Karpas-422 (cell line): Measurements from ENCODE around the gene FHOD3. TPM values are rescaled to one million over a fixed set of nuclear protein-coding genes. Genes with fewer than 3 reads are reported as not detected.

Experiments used
- DNase-seq: peaks from one replicate; pipeline ENCODE4 v3.0.0-alpha.2; 2015
- H2AFZ ChIP-seq: fragments of 200-600 bp; sonication (generic); 2 replicates; pipeline ENCODE4 v1.6.1; 2014; ENCODE audit warnings: antibody characterized with exemption, low read length, mixed read lengths
- H3K27ac ChIP-seq: fragments of 200-600 bp; sonication (generic); 2 replicates; pipeline ENCODE4 v1.5.1; 2014; ENCODE audit warnings: mild to moderate bottlenecking, low read length, moderate library complexity
- H3K27me3 ChIP-seq: fragments of 200-600 bp; sonication (generic); 2 replicates; pipeline ENCODE4 v1.6.1; 2014; ENCODE audit warnings: low read length, mixed read lengths
- H3K36me3 ChIP-seq: fragments of 200-600 bp; sonication (generic); 2 replicates; pipeline ENCODE4 v1.6.1; 2014; ENCODE audit warnings: low read length, mixed read lengths; ENCODE audit not compliant: insufficient read depth
- H3K4me1 ChIP-seq: fragments of 200-600 bp; sonication (generic); 2 replicates; pipeline ENCODE4 v1.6.1; 2014; ENCODE audit warnings: mild to moderate bottlenecking, low read length, mixed read lengths
- H3K4me2 ChIP-seq: fragments of 200-600 bp; sonication (generic); 2 replicates; pipeline ENCODE4 v1.6.1; 2014; ENCODE audit warnings: low read length, low read depth, mild to moderate bottlenecking; ENCODE audit not compliant: poor library complexity, severe bottlenecking
- H3K4me3 ChIP-seq: fragments of 200-600 bp; sonication (generic); 2 replicates; pipeline ENCODE4 v1.5.1; 2014; ENCODE audit warnings: mild to moderate bottlenecking, antibody characterized with exemption, low read length, mixed read lengths
- H3K79me2 ChIP-seq: fragments of 200-600 bp; sonication (generic); 2 replicates; pipeline ENCODE4 v1.6.1; 2014; ENCODE audit warnings: mild to moderate bottlenecking, low read length, mixed read lengths
- H3K9ac ChIP-seq: fragments of 200-600 bp; sonication (generic); 2 replicates; pipeline ENCODE4 v1.6.0; 2014; ENCODE audit warnings: low read length
- H3K9me2 ChIP-seq: fragments of 200-600 bp; sonication (generic), shearing (Covaris generic); replicated peaks from 2 replicates; pipeline ENCODE4 v1.6.0; 2014; ENCODE audit warnings: mild to moderate bottlenecking, low read length, moderate library complexity; ENCODE audit not compliant: insufficient read depth
- H3K9me3 ChIP-seq: fragments of 300-700, 200-600 bp; sonication (generic); 2 replicates; pipeline ENCODE4 v1.6.1; 2014; ENCODE audit warnings: low read length, mixed read lengths
- H4K20me1 ChIP-seq: fragments of 200-600 bp; sonication (generic); 2 replicates; pipeline ENCODE4 v1.6.1; 2014; ENCODE audit warnings: mild to moderate bottlenecking, antibody characterized with exemption, low read length, low read depth; ENCODE audit not compliant: insufficient read depth
- total RNA-seq: library from RNA; depleted of rRNA; stranded (reverse); fragments of >200 nt; shearing (Covaris generic); gene quantifications from 2 replicates; pipeline ENCODE4 v1.2.3, GENCODE V29; 2014; ENCODE audit warnings: low replicate concordance

FHOD3 gene
- total RNA-seq, 1 experiment from 2014 or later, result 26.6 TPM

DNA sequence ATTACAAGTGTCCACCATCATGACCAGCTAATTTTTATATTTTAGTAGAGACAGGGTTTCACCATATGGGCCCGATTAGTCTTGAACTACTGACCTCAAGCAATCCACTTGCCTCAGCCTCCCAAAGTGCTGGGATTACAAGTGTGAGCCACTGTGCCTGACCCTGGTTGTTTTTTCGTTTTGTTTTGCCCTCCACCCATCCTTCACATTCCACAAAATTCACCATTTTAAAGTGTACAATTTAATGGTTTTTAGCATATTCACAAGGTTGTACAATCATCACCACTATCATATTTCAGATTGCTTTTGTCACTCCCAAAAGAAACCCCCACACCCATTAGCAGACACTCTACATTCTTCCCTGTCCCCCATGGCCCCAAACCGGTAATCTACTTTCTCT is 316.3 kb downstream of the FHOD3 start:
- Histone ChIP-seq H3K9ac (no peak overlapping the region), H4K20me1 (no peaks in the 10 kb centered on the region), H3K36me3 (no peaks in the 10 kb centered on the region), H3K27me3 (no peaks in the 10 kb centered on the region), H3K9me3 (no peaks in the 10 kb centered on the region), H2AFZ (no peak overlapping the region), H3K4me3 (no peak overlapping the region), H3K9me2 (no peaks in the 10 kb centered on the region), H3K79me2 (no peaks in the 10 kb centered on the region), H3K4me2 (no peak overlapping the region), H3K4me1 (no peaks in the 10 kb centered on the region), H3K27ac (no peak overlapping the region)
- DNase-seq, result no peak

GRCh38 chr18:36620788-36621187 is 323.3 kb downstream of the FHOD3 start:
- Histone ChIP-seq H3K36me3 (no peaks in the 10 kb centered on the region), H3K4me1 (no peaks in the 10 kb centered on the region), H3K27ac (no peak overlapping the region), H2AFZ (no peak overlapping the region), H3K4me2 (no peak overlapping the region), H3K9me3 (no peaks in the 10 kb centered on the region), H3K27me3 (no peaks in the 10 kb centered on the region), H4K20me1 (no peaks in the 10 kb centered on the region), H3K4me3 (no peak overlapping the region), H3K79me2 (no peaks in the 10 kb centered on the region), H3K9ac (no peak overlapping the region), H3K9me2 (no peaks in the 10 kb centered on the region)
- no peak for DNase-seq

DNA sequence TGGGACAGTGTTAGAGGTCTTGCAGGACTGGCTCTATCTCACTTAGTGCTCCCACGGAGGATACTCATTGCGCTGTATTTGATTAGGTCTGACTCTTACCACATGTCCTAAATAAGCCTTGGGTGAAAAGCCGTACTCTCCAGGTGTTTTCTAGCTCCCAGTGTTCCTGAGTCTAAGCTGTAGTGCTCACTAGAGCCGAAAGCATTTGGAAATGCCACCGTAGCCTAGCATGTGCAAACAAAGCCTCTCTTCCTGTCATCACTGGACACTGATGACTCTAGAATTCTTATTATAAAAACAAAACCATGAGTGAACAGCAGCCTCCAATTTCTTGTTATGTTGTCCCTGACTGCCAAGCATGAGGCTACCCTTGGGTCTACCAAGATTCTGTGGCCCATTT is 325.1 kb downstream of the FHOD3 start:
- Histone ChIP-seq H3K4me1 (no peaks in the 10 kb centered on the region), H3K9me2 (no peaks in the 10 kb centered on the region), H3K4me3 (no peak overlapping the region), H4K20me1 (no peaks in the 10 kb centered on the region), H3K79me2 (no peaks in the 10 kb centered on the region), H3K9me3 (no peaks in the 10 kb centered on the region), H3K27me3 (no peaks in the 10 kb centered on the region), H3K27ac (no peak overlapping the region), H3K9ac (no peak overlapping the region), H3K4me2 (no peak overlapping the region), H3K36me3 (no peaks in the 10 kb centered on the region), H2AFZ (no peak overlapping the region)
- no peak for DNase-seq

- no peaks in the 10 kb centered on the region for H3K79me2 ChIP-seq
- no peak for DNase-seq
- H3K9me2 ChIP-seq, result no peaks in the 10 kb centered on the region
- no peak overlapping the region for H3K4me3 ChIP-seq
- no peak overlapping the region for H2AFZ ChIP-seq
- no peaks in the 10 kb centered on the region for H4K20me1 ChIP-seq
- no peak overlapping the region for H3K27ac ChIP-seq
- no peaks in the 10 kb centered on the region for H3K27me3 ChIP-seq
- H3K4me1 ChIP-seq, result no peaks in the 10 kb centered on the region
- no peak overlapping the region for H3K9ac ChIP-seq
- no peak overlapping the region for H3K4me2 ChIP-seq
- H3K36me3 ChIP-seq, result no peaks in the 10 kb centered on the region
- no peaks in the 10 kb centered on the region for H3K9me3 ChIP-seq
Observed at GRCh38 chr18:36623091-36623490, 325.6 kb downstream of the FHOD3 start.

GRCh38 chr18:36623681-36624190 is 326.2 kb downstream of the FHOD3 start:
- no peaks in the 10 kb centered on the region for H3K9me2 ChIP-seq
- H3K9me3 ChIP-seq, result no peaks in the 10 kb centered on the region
- no peak overlapping the region for H3K4me2 ChIP-seq
- H3K27me3 ChIP-seq, result no peaks in the 10 kb centered on the region
- H2AFZ ChIP-seq, result no peak overlapping the region
- no peaks in the 10 kb centered on the region for H4K20me1 ChIP-seq
- H3K4me1 ChIP-seq, result no peaks in the 10 kb centered on the region
- H3K9ac ChIP-seq, result no peak overlapping the region
- no peaks in the 10 kb centered on the region for H3K36me3 ChIP-seq
- H3K4me3 ChIP-seq, result no peak overlapping the region
- no peak overlapping the region for H3K27ac ChIP-seq
- DNase-seq, result no peak
- H3K79me2 ChIP-seq, result no peaks in the 10 kb centered on the region

DNA sequence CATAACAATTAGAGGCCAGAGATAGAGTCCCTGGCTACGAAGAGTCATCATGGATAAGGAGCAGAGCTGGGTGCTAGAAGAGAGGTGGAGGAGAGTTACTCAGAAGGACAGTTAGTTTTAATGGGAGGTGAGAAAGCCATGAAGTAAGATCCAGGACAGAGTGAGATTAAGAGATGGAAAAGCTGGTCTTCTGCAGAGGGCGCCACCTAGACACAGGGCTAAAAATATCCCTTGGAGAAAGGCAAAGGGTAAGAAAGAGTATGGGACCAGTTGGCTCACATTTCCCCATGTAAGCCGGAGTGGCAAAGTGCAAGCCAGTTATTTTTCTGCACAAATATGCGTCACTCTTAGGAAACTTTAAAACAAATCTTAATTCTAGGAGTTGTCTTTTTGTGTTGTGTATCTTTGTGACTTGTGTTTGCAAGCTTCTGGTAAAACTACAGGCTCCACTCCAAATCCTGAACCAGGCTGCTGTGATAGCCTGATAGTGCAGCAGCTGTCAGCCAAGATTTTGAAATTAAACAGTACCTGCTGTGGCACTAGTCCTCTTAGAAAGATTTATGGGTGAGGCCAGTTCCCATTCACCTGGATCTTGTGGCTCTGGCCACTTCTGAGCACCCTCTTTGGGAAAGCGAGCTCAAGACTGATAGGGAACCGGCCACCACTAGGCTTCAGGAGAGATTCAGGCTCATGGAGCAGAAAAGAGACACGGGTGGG is 327.1 kb downstream of the FHOD3 start:
- no peak overlapping the region for H3K4me3 ChIP-seq
- no peak overlapping the region for H3K4me2 ChIP-seq
- no peak overlapping the region for H3K9ac ChIP-seq
- DNase-seq, result no peak
- H3K79me2 ChIP-seq, result no peaks in the 10 kb centered on the region
- H3K27me3 ChIP-seq, result no peaks in the 10 kb centered on the region
- no peaks in the 10 kb centered on the region for H4K20me1 ChIP-seq
- H3K9me3 ChIP-seq, result no peaks in the 10 kb centered on the region
- no peaks in the 10 kb centered on the region for H3K36me3 ChIP-seq
- no peak overlapping the region for H3K27ac ChIP-seq
- no peaks in the 10 kb centered on the region for H3K9me2 ChIP-seq
- H2AFZ ChIP-seq, result no peak overlapping the region
- H3K4me1 ChIP-seq, result no peaks in the 10 kb centered on the region

DNA sequence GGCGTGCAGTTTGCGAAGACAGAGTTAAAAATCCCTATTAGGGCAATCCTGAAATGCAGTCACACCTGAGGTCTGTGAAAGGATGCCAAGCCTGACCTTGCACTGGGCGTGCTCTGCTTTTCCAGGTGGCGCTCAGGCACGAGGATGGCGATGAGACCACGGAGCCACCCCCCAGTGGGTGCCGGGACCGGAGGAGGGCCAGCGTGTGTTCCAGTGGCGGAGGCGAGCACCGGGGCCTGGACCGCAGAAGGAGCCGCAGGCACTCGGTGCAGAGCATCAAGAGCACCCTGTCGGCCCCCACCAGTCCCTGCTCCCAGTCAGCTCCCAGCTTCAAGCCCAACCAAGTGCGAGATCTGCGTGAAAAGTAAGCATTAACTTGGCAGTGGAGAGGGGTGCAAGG is 327.9 kb downstream of the FHOD3 start:
- H3K36me3 ChIP-seq, result no peaks in the 10 kb centered on the region
- no peak for DNase-seq
- no peaks in the 10 kb centered on the region for H3K27me3 ChIP-seq
- no peaks in the 10 kb centered on the region for H3K9me3 ChIP-seq
- no peak overlapping the region for H3K4me3 ChIP-seq
- H3K27ac ChIP-seq, result no peak overlapping the region
- no peak overlapping the region for H3K4me2 ChIP-seq
- H4K20me1 ChIP-seq, result no peaks in the 10 kb centered on the region
- H2AFZ ChIP-seq, result no peak overlapping the region
- no peaks in the 10 kb centered on the region for H3K79me2 ChIP-seq
- H3K9ac ChIP-seq, result no peak overlapping the region
- H3K9me2 ChIP-seq, result no peaks in the 10 kb centered on the region
- H3K4me1 ChIP-seq, result no peaks in the 10 kb centered on the region

GRCh38 chr18:36627637-36628036 is 330.1 kb downstream of the FHOD3 start:
- Histone ChIP-seq H2AFZ (no peak overlapping the region), H3K4me2 (no peak overlapping the region), H3K4me3 (no peak overlapping the region), H3K36me3 (no peaks in the 10 kb centered on the region), H3K79me2 (no peaks in the 10 kb centered on the region), H3K9ac (no peak overlapping the region), H3K9me2 (no peaks in the 10 kb centered on the region), H3K27me3 (no peaks in the 10 kb centered on the region), H3K9me3 (no peaks in the 10 kb centered on the region), H4K20me1 (no peaks in the 10 kb centered on the region), H3K4me1 (no peaks in the 10 kb centered on the region), H3K27ac (no peak overlapping the region)
- DNase-seq, result no peak
